DND-41 (cell line): Measurements from ENCODE around the gene TLCD2.

Source experiments
- EZH2 ChIP-seq: IDR thresholded peaks from 3 replicates; pipeline ENCODE4 v1.6.1; 2012; ENCODE audit warnings: borderline replicate concordance, low read depth, mild to moderate bottlenecking, moderate library complexity, low read length, inconsistent platforms; ENCODE audit not compliant: severe bottlenecking
- TF ChIP-seq, protein P1 (sequence below): IDR thresholded peaks from 2 replicates; pipeline ENCODE4 v1.5.1; 2012; ENCODE audit warnings: borderline replicate concordance, low read length, moderate library complexity, mild to moderate bottlenecking; ENCODE audit not compliant: poor library complexity, severe bottlenecking; ENCODE audit errors: extremely low read depth

DNA sequence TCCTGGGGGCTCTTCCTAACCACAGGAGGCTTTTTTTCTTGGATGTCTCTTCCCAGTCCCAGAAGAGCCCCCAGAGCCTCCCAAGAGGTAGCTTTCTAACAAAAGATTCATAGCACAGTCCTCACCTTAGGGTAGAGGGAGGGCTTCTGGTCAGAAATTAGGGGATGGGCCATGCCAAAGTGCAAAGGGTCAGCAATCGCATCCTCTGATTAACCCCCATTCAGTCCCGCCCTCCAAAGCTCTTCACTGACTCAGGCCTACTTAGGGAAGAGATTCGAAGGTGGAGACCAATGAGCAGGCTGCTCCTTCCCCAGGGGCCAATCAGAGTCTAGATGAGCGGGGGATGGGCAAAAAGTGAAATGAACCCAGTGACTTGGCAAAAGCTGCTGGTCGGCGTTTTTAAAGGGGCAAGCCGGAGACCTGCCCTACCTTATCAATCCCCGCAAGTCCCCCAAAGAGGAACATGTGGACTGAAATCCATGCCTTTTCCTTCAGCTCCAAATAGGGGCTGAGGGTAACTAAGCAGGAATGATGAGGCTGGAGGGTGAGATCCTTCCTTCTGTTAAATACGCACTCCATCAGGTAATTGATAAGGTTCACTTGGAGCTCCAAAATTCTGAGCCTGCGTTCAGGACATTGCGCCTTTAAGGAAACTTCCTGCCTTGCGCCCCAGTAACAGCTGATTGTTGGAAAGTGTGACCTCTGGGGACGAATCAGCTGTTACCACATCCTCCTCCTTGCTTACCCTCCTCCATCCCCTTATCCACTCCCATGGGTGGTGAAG, 6.9 kb upstream of the TLCD2 start:
- TF ChIP-seq, protein P1, sequence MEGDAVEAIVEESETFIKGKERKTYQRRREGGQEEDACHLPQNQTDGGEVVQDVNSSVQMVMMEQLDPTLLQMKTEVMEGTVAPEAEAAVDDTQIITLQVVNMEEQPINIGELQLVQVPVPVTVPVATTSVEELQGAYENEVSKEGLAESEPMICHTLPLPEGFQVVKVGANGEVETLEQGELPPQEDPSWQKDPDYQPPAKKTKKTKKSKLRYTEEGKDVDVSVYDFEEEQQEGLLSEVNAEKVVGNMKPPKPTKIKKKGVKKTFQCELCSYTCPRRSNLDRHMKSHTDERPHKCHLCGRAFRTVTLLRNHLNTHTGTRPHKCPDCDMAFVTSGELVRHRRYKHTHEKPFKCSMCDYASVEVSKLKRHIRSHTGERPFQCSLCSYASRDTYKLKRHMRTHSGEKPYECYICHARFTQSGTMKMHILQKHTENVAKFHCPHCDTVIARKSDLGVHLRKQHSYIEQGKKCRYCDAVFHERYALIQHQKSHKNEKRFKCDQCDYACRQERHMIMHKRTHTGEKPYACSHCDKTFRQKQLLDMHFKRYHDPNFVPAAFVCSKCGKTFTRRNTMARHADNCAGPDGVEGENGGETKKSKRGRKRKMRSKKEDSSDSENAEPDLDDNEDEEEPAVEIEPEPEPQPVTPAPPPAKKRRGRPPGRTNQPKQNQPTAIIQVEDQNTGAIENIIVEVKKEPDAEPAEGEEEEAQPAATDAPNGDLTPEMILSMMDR = no peak
- TF ChIP-seq EZH2 = no peak
